Mononuclear cell (primary cell): ENCODE data around the gene NKAIN2. TPM values are rescaled to one million over a fixed set of nuclear protein-coding genes. Genes with fewer than 3 reads are reported as not detected.

ENCODE experiments used
- H3K27me3 ChIP-seq: 2 replicates; pipeline ENCODE4 v1.6.0; 2011; ENCODE audit warnings: low read length, control low read depth; ENCODE audit not compliant: insufficient read depth
- H3K4me1 ChIP-seq: 2 replicates; pipeline ENCODE4 v1.5.1; 2011; ENCODE audit warnings: mild to moderate bottlenecking, low read length, control low read depth; ENCODE audit not compliant: insufficient read depth
- H3K4me3 ChIP-seq: 2 replicates; pipeline ENCODE4 v1.5.1; 2011; ENCODE audit warnings: mild to moderate bottlenecking, low read length, moderate library complexity
- H3K9me3 ChIP-seq: 2 replicates; pipeline ENCODE4 v1.5.1; 2011; ENCODE audit warnings: low read depth, mild to moderate bottlenecking, control low read depth, low read length
- total RNA-seq: library from RNA; depleted of rRNA; stranded (reverse); fragments of >200 nt; gene quantifications from one replicate; pipeline ENCODE4 v1.2.3, GENCODE V29; 2012

The NKAIN2 gene
- total RNA-seq, 1 donor, result not detected

DNA sequence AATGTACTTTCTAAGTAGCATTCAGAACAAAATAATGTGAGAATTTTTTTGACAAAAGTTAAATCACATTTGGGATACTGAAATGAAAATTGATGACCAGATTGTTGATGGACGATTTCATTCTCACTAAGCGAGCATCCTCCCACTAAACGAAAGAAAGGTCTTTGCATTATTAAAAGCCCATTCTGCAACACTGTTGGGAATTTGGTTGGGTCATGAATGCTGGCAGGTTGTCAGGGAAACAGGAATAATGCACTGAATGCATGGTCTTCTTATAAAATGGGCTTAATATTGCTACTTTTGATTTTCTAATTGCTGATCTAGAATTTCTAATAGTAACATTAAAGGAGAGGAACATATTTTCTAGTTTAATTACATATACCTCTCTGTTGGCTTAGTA is 229.8 kb downstream of the NKAIN2 start:
- H3K27me3 ChIP-seq, result no peaks in the 10 kb centered on the region
- no peaks in the 10 kb centered on the region for H3K4me1 ChIP-seq
- H3K9me3 ChIP-seq, result no peaks in the 10 kb centered on the region
- H3K4me3 ChIP-seq, result no peak overlapping the region

GRCh38 chr6:124036384-124036783 is 232.7 kb downstream of the NKAIN2 start:
- Histone ChIP-seq H3K27me3 (no peaks in the 10 kb centered on the region), H3K4me1 (no peaks in the 10 kb centered on the region), H3K4me3 (no peak overlapping the region), H3K9me3 (no peaks in the 10 kb centered on the region)

DNA sequence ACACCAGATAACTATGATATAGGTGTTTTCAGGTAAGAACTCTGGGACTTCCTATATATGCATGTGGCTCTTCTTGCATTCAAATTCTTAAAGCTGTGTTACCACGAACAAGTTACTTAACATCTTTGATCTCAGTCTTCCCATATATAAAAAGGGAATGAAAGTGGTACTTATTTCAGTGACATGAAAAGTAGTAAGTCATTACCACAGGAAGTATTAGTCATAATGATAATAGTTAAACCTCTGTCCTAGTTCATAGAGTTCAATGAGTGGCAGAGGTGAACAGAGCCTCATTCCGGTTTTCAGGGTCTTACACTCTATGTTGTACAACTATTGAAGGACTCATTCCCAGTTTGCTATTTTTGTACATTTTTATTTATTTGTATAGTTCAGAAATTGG is 237.0 kb downstream of the NKAIN2 start:
- Histone ChIP-seq H3K27me3 (no peaks in the 10 kb centered on the region), H3K4me3 (no peak overlapping the region), H3K4me1 (no peaks in the 10 kb centered on the region), H3K9me3 (no peaks in the 10 kb centered on the region)

DNA sequence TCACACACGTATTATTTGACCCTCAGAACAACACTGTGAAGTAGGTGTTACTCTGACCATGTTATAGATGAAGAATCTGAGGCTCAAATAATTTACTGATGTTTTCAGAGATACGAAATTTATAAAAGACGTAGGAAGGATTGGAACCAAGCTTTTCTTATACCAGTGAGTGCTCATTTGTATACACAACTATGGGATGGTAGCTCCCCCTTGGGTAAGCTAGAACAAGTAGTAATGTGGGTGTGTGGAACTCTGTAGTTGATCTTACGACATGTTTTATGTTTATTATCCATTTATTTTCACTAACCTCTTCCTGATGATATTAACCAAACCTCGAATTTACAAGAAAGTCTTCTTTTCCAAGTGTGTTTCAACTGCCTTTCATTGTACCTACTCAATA is 248.5 kb downstream of the NKAIN2 start:
- Histone ChIP-seq H3K9me3 (no peaks in the 10 kb centered on the region), H3K4me1 (no peaks in the 10 kb centered on the region), H3K27me3 (no peaks in the 10 kb centered on the region), H3K4me3 (no peak overlapping the region)

- H3K4me3 ChIP-seq, result no peak overlapping the region
Measured at GRCh38 chr6:124053315-124053714, 249.7 kb downstream of the NKAIN2 start.

GRCh38 chr6:124054034-124054433 is 250.4 kb downstream of the NKAIN2 start:
- no peaks in the 10 kb centered on the region for H3K27me3 ChIP-seq
- H3K4me3 ChIP-seq, result no peak overlapping the region
- no peaks in the 10 kb centered on the region for H3K4me1 ChIP-seq
- H3K9me3 ChIP-seq, result no peaks in the 10 kb centered on the region

More at GRCh38 chr6:124053315-124053714, 249.7 kb downstream of the NKAIN2 start:
- Histone ChIP-seq H3K27me3 (no peaks in the 10 kb centered on the region), H3K4me1 (no peaks in the 10 kb centered on the region), H3K9me3 (no peaks in the 10 kb centered on the region)

GRCh38 chr6:124055395-124055794 is 251.7 kb downstream of the NKAIN2 start:
- no peak overlapping the region for H3K4me3 ChIP-seq

GRCh38 chr6:124055963-124056362 is 252.3 kb downstream of the NKAIN2 start:
- H3K9me3 ChIP-seq, result no peaks in the 10 kb centered on the region
- H3K4me1 ChIP-seq, result no peaks in the 10 kb centered on the region
- H3K4me3 ChIP-seq, result no peak overlapping the region
- H3K27me3 ChIP-seq, result no peaks in the 10 kb centered on the region

More at GRCh38 chr6:124055395-124055794, 251.7 kb downstream of the NKAIN2 start:
- H3K4me1 ChIP-seq, result no peaks in the 10 kb centered on the region
- no peaks in the 10 kb centered on the region for H3K9me3 ChIP-seq
- H3K27me3 ChIP-seq, result no peaks in the 10 kb centered on the region

DNA sequence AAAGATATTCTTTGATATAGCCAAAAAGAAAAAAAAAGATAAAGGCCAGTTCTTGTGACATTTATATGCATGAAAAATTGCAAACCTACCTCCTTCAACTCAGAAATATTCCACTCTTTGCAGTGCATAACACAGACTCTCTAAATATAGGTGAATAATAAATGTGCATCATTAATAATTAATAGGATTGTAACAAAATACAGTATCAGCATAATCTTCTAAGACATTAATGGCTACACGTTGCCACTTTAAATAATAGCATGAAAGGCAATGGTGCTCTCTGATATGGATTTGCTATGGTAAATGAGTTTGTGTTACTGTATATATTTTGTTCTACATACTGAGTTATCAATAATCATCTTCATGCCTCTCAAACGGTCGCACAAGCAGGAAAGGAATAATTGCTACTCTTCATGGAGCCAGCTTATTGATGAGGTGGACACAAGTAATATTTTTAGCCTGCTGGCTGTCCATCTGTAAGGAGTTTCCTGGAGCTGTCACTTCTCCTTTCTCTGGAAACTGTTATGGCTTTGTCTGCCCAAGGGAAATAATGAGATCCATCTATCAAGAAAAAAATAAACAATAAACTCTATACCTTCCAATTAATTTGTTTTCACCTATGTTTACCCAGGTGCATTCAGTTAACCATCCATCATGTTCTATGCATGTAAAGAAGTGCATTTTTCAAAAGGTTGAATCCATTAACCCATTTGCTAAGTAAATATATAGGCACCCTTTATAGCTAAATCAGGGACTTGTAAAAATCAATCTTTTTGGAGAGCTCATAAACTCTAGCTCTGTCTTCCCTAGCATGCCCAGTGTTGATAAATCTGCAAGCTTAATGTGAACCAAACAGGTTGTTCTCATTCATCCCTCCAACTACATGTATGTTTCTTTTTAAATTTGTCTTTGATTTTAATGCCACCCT is 253.0 kb downstream of the NKAIN2 start:
- Histone ChIP-seq H3K4me1 (no peaks in the 10 kb centered on the region), H3K27me3 (no peaks in the 10 kb centered on the region), H3K9me3 (no peaks in the 10 kb centered on the region), H3K4me3 (no peak overlapping the region)

DNA sequence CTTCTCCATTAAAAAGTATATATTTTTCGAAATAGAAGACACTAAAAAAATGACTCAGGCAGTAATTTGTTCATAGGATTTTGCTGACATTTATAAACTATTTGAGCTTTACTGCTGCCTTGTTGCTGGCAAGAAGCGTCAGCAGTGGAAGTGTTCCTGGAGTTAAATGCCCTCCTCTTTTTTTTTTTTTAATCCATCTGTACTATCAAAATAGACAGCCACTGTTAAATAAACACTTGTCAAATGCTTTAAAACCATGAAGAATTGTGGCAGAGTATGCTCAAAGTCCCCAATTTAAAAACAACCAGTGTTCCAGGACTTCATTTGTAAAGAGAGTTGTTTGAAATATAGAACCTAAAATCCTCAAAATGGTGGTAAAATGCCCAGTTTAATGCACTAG is 253.8 kb downstream of the NKAIN2 start:
- Histone ChIP-seq H3K4me3 (no peak overlapping the region), H3K4me1 (no peaks in the 10 kb centered on the region), H3K27me3 (no peaks in the 10 kb centered on the region), H3K9me3 (no peaks in the 10 kb centered on the region)

DNA sequence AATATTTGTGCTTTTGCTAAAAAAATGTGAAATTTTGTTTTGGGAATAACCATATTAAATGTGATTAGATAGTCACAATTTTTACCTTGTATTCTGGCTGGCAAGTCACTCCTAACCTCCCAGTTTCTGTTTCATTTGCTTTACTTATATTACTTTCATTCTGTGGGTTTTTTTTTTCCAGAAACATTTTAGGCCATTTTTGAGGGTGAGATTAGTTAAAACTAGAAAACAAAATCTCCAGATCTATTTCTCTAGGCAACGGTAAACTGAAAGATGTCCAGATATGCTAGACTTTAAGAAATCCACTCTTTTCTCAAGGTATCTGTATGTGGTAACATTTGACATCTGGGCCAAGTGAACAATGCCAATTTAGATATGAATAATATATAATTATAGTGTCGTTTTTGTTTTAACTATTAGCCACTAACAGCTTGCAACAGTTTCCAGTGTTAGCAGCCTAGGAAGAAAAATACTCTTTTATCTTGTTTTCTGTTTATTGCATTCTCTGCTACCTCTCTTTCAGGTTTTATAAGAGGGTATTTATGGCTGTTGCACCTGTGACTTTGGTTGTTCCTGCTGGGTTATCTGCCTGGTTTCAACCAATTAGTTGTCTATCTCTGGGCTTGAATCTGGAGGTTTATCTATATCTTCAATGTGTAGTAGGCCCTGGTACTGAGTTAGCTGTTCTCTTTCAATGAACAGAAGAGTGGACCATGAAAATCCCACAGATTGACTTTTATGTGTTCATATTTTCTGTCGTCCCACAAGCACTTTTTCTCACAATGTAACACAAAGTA is 260.9 kb downstream of the NKAIN2 start:
- Histone ChIP-seq H3K9me3 (no peaks in the 10 kb centered on the region), H3K27me3 (no peaks in the 10 kb centered on the region), H3K4me3 (no peak overlapping the region), H3K4me1 (no peaks in the 10 kb centered on the region)

DNA sequence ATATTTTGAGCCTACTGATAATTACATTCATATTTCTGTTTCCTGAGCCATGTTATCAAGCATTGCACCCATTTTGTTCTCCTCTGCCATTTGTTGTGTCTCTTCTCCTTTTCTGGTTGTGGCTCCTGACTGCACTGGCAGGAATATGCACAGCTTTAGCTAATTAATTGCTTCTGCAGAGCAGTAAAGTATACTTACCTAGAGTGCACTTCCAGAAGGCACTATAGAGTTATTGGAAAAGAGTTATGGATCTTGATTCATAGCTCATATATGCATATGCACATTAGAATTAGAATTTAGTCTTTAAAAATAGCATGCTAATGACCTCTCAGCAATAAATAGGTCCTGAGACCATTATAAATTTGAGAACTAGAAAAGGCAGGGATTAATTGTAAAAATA is 262.6 kb downstream of the NKAIN2 start:
- H3K9me3 ChIP-seq, result no peaks in the 10 kb centered on the region
- H3K4me1 ChIP-seq, result no peaks in the 10 kb centered on the region
- H3K4me3 ChIP-seq, result no peak overlapping the region
- no peaks in the 10 kb centered on the region for H3K27me3 ChIP-seq

DNA sequence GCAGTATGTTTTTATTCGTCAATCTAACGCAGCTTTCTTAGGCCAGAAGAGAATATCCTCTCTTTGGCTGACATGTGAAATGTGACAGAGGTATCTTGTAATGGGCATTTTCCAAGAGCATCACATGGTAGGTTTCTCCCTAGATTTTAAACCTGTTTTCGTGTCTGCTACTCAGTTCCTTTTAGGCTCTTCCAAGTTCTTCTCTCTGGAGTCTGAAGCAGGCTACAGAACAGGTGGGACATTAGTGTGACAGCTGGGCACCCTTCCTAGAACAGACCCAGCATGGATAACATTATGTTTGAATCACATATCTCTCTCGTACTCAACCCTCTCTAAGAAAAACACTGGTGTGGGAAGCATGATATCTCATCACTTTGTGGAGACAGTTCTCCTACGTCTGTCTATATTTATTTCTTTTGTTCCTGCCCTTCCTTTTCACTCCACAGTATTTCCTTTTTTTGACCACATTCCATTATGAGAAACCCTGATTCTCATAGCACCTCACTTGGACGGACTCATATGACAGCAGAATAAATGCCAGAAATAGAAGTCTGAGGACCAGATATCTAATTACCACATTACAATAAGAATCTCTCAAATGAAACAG is 263.4 kb downstream of the NKAIN2 start:
- Histone ChIP-seq H3K4me1 (no peaks in the 10 kb centered on the region), H3K4me3 (no peak overlapping the region), H3K9me3 (no peaks in the 10 kb centered on the region), H3K27me3 (no peaks in the 10 kb centered on the region)

GRCh38 chr6:124069230-124069950 is 265.7 kb downstream of the NKAIN2 start:
- Histone ChIP-seq H3K4me1 (no peaks in the 10 kb centered on the region), H3K9me3 (no peaks in the 10 kb centered on the region), H3K27me3 (no peaks in the 10 kb centered on the region), H3K4me3 (no peak overlapping the region)
